Colonic mucosa (tissue), 4 donors: Measurements from ENCODE around the gene DNM3. TPM values are rescaled to one million over a fixed set of nuclear protein-coding genes. Genes with fewer than 3 reads are reported as not detected.
"Not testable (repeated sequence)": the region's sequence is repeated elsewhere in the genome, so short reads cannot be mapped to it uniquely, and the experiment has no call there.

Experiments
- DNase-seq: peaks from one replicate; pipeline ENCODE4 v3.0.0-alpha.2; 2020
- H3K27ac ChIP-seq: fragments of 200-600 bp; one replicate; pipeline ENCODE4 v1.8.0; 2021
- H3K27me3 ChIP-seq: fragments of 200-600 bp; one replicate; pipeline ENCODE4 v1.8.0; 2021
- H3K36me3 ChIP-seq: fragments of 200-600 bp; one replicate; pipeline ENCODE4 v1.8.0; 2021
- H3K4me1 ChIP-seq: fragments of 200-600 bp; one replicate; pipeline ENCODE4 v1.8.0; 2021; ENCODE audit warnings: mild to moderate bottlenecking
- H3K4me3 ChIP-seq: fragments of 200-600 bp; one replicate; pipeline ENCODE4 v1.8.0; 2021
- H3K9ac ChIP-seq, 2 donors: one replicate each; pipeline ENCODE4 v1.7.0; 2013; ENCODE audit warnings: control low read depth in 2 of 2, low read depth in 2 of 2, low read length in 2 of 2
- H3K9me3 ChIP-seq: fragments of 200-600 bp; one replicate; pipeline ENCODE4 v1.8.0; 2021
- CTCF ChIP-seq: fragments of 200-600 bp; IDR thresholded peaks from one replicate; pipeline ENCODE4 v1.8.0; 2022; ENCODE audit warnings: antibody characterized with exemption, mild to moderate bottlenecking
- intact Hi-C: fragments of 100-400 bp; cut with DNase I; formaldehyde crosslinking; loops from one replicate; pipeline ENCODE4 v1.14.1; 2022
- total RNA-seq, 2 donors: library from RNA; stranded (reverse); fragmentation: NEBNext Ultra II Directional in 1 of 2; extraction: Animal tissue kit (Norgen Biotek cat#: 25700) in 1 of 2; gene quantifications; one replicate each; pipeline ENCODE4 v1.2.1, GENCODE V29; 2021
- donor health status: healthy.
- donor health status: DM: no; HTN: no; CAD: no.
- donor health status: DM: no; HTN: no; CAD: no.

DNM3 gene
- total RNA-seq, 2 donors from 2014 or later, result 1.7 to 2.6 TPM

GRCh38 chr1:172289448-172289847 is 448.1 kb downstream of the DNM3 start:
- Histone ChIP-seq H3K4me1 (no peaks in the 10 kb centered on the region), H3K27me3 (no peaks in the 10 kb centered on the region), H3K9me3 (no peaks in the 10 kb centered on the region), H3K9ac (no peak overlapping the region), H3K27ac (no peak overlapping the region), H3K36me3 (no peaks in the 10 kb centered on the region), H3K4me3 (no peak overlapping the region)
- no peak for DNase-seq
- intact Hi-C loops, result no loop called here
- no peak for TF ChIP-seq CTCF

DNA sequence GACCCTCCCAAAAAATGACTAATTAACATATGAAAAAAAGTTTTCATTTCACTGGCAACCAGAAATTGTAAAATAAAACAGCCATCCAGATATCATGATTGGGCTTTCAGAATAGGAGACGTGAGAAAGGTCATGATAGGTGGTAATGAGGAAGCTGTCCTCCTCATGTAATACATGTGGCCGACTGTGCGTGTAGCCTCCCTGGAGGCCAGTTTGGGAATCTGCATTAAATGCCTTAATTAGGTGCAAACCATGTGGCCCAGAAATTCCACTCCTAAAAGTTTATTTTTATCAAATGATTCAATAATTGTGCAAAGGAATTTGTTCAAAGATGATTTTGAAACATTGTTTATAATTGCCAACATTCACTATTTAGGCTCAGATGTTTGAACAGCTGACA is 451.5 kb downstream of the DNM3 start:
- Histone ChIP-seq H3K36me3 (no peaks in the 10 kb centered on the region), H3K4me3 (no peak overlapping the region), H3K9ac (no peak overlapping the region), H3K27me3 (no peaks in the 10 kb centered on the region), H3K9me3 (no peaks in the 10 kb centered on the region), H3K27ac (no peak overlapping the region), H3K4me1 (no peaks in the 10 kb centered on the region)
- intact Hi-C loops, result no loop called here
- DNase-seq, result no peak
- TF ChIP-seq CTCF, result no peak

DNA sequence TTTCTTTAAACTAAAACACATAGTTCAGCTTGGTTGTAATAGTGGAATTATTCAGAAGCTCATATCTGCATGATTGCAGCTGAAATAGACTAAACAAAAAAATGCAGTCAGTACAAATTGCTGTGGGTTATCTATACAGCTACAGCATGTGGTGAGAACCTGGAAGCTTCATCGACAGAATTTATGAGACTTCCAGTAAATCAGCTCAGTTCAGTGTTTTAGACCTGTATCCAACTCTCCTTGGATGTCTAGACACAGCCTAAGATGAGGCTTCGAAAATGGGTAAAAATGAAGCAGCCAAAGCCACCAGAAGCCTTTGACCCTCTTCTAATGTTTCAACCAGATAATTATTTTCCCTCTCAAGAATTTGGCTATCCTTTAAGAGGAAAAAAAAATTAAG is 452.1 kb downstream of the DNM3 start:
- intact Hi-C loops, result no loop called here
- no peaks in the 10 kb centered on the region for H3K4me1 ChIP-seq
- H3K9ac ChIP-seq, result no peak overlapping the region
- H3K36me3 ChIP-seq, result no peaks in the 10 kb centered on the region
- H3K27ac ChIP-seq, result no peak overlapping the region
- H3K27me3 ChIP-seq, result no peaks in the 10 kb centered on the region
- DNase-seq, result no peak
- H3K4me3 ChIP-seq, result no peak overlapping the region
- TF ChIP-seq CTCF, result no peak
- H3K9me3 ChIP-seq, result no peaks in the 10 kb centered on the region

DNA sequence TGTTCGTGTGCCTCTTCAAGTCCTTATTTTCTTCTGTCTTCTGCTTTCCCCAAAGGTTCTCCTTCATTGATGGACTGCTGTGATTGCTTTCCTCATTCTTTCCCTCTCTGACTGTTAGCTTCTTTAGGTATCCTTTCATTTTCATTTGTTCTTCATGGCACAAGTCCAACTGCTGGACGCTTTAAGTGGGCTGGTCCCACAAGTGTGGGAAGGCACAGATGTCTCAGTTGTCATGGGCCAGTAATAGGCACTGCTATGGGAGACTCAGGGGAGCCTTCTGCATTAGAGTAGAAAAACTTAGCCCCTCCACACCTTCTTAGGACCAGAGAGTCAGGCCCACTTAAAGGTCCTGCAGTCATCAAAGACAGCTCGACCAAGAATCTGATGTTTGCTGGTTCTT is 456.8 kb downstream of the DNM3 start:
- Histone ChIP-seq H3K9me3 (no peaks in the 10 kb centered on the region), H3K36me3 (no peaks in the 10 kb centered on the region), H3K4me1 (no peaks in the 10 kb centered on the region), H3K4me3 (no peak overlapping the region), H3K9ac (no peak overlapping the region), H3K27ac (no peak overlapping the region), H3K27me3 (no peaks in the 10 kb centered on the region)
- no peak for TF ChIP-seq CTCF
- intact Hi-C loops, result no loop called here
- no peak for DNase-seq

DNA sequence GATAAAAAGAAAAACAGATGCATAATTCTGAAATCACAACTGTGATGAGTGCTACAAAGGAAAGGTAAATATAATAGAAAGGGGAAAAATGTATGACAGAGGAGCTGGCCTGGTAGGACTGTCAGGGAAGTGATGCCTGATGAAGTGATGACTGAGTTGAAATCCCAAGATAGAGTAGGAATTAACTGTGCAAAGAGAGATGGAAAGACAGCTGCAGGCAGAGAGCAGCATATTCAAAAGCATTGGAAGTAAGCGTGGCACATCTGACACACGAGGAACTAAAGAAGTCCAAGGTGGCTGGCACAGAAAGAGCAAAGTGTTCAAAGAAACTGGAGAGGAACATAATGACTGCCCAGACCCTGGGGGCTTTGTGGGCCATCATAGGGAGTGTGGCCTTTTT is 457.6 kb downstream of the DNM3 start:
- no peak for TF ChIP-seq CTCF
- no peaks in the 10 kb centered on the region for H3K27me3 ChIP-seq
- intact Hi-C loops, result no loop called here
- H3K9me3 ChIP-seq, result no peaks in the 10 kb centered on the region
- no peak for DNase-seq
- no peak overlapping the region for H3K9ac ChIP-seq
- H3K4me1 ChIP-seq, result no peaks in the 10 kb centered on the region
- H3K36me3 ChIP-seq, result no peaks in the 10 kb centered on the region
- H3K27ac ChIP-seq, result no peak overlapping the region
- H3K4me3 ChIP-seq, result no peak overlapping the region

DNA sequence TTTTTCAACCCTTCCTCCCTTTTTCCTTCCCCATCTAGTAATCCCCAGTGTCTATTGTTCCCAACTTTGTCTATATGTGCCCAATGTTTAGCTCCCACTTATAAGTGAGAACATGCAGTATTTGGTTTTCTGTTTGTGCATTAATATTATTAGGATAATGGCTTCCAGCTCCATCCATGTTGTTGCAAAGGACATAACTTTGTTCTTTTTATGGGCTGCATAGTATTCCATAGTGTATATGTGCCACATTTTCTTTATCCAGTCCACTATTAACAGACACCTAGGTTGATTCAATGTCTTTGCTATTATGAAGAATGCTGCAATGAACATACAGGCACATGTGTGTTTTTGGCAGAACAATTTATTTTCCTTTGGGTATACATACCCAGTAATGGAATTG is 458.2 kb downstream of the DNM3 start:
- no peaks in the 10 kb centered on the region for H3K4me1 ChIP-seq
- no peak for TF ChIP-seq CTCF
- intact Hi-C loops, result no loop called here
- no peaks in the 10 kb centered on the region for H3K27me3 ChIP-seq
- no peaks in the 10 kb centered on the region for H3K9me3 ChIP-seq
- H3K36me3 ChIP-seq, result no peaks in the 10 kb centered on the region
- DNase-seq, result no peak
- H3K27ac ChIP-seq, result no peak overlapping the region
- no peak overlapping the region for H3K9ac ChIP-seq
- no peak overlapping the region for H3K4me3 ChIP-seq

- H3K9ac ChIP-seq, H3K4me3 ChIP-seq, H3K36me3 ChIP-seq, intact Hi-C loops, H3K4me1 ChIP-seq, DNase-seq, H3K27me3 ChIP-seq, H3K27ac ChIP-seq, H3K9me3 ChIP-seq: not testable (repeated sequence)
These were observed 466.2 kb downstream of the DNM3 start for GRCh38 chr1:172307508-172307907.
